MM.1S (cell line): ENCODE data around the gene PRG3.

Source experiments
- DNase-seq: peaks from one replicate; pipeline ENCODE4 v3.0.0-alpha.2; 2015
- H2AFZ ChIP-seq: fragments of 300-600 bp; sonication (generic); 2 replicates; pipeline ENCODE4 v1.6.0; 2016; ENCODE audit warnings: antibody characterized with exemption, low read length
- H3F3A ChIP-seq: fragments of 300-600 bp; sonication (generic); 2 replicates; pipeline ENCODE4 v1.6.1; 2016; ENCODE audit warnings: mild to moderate bottlenecking, antibody characterized with exemption, low read length, moderate library complexity, mixed read lengths; ENCODE audit not compliant: insufficient read depth
- H3K27ac ChIP-seq: fragments of 300-600 bp; sonication (generic); 2 replicates; pipeline ENCODE4 v1.5.1; 2016; ENCODE audit warnings: mild to moderate bottlenecking, low read length
- H3K27me3 ChIP-seq: fragments of 300-600 bp; sonication (generic); replicated peaks from 2 replicates; pipeline ENCODE4 v1.6.0; 2016; ENCODE audit warnings: low read length; ENCODE audit not compliant: insufficient read depth
- H3K36me3 ChIP-seq: fragments of 300-600 bp; sonication (generic); replicated peaks from 2 replicates; pipeline ENCODE4 v1.6.1; 2016; ENCODE audit warnings: mild to moderate bottlenecking, low read length, mixed read lengths; ENCODE audit not compliant: insufficient read depth
- H3K4me1 ChIP-seq: fragments of 300-600 bp; sonication (generic); 2 replicates; pipeline ENCODE4 v1.6.1; 2016; ENCODE audit warnings: low read length, mixed read lengths
- H3K4me2 ChIP-seq: fragments of 300-600 bp; sonication (generic); 2 replicates; pipeline ENCODE4 v1.6.0; 2016; ENCODE audit warnings: low read depth, low read length
- H3K4me3 ChIP-seq: fragments of 300-600 bp; sonication (generic); 2 replicates; pipeline ENCODE4 v1.5.1; 2016; ENCODE audit warnings: low read length, mixed read lengths
- H3K79me2 ChIP-seq: fragments of 300-600 bp; sonication (generic); 2 replicates; pipeline ENCODE4 v1.6.1; 2016; ENCODE audit warnings: mixed run types, low read length, mixed read lengths
- H3K9ac ChIP-seq: fragments of 300-600 bp; sonication (generic); 2 replicates; pipeline ENCODE4 v1.6.1; 2016; ENCODE audit warnings: low read length, mixed read lengths
- H3K9me2 ChIP-seq: fragments of 300-600 bp; sonication (generic); replicated peaks from 2 replicates; pipeline ENCODE4 v1.6.1; 2016; ENCODE audit warnings: mild to moderate bottlenecking, low read length, mixed read lengths; ENCODE audit not compliant: insufficient read depth
- H3K9me3 ChIP-seq: fragments of 300-600 bp; sonication (generic); replicated peaks from 2 replicates; pipeline ENCODE4 v1.6.1; 2016; ENCODE audit warnings: mild to moderate bottlenecking, low read length, mixed read lengths; ENCODE audit not compliant: insufficient read depth
- H4K20me1 ChIP-seq: fragments of 300-600 bp; sonication (generic); 2 replicates; pipeline ENCODE4 v1.6.1; 2016; ENCODE audit warnings: mild to moderate bottlenecking, low read length, moderate library complexity, mixed read lengths; ENCODE audit not compliant: insufficient read depth
- EZH2 ChIP-seq: fragments of 300-600 bp; sonication (generic); optimal IDR thresholded peaks from 2 replicates; pipeline ENCODE3; 2017; ENCODE audit warnings: low read depth, mild to moderate bottlenecking, antibody characterized with exemption, low read length, mixed read lengths
- EZH2phosphoT487 ChIP-seq: fragments of 300-600 bp; sonication (generic); IDR thresholded peaks from 2 replicates; pipeline ENCODE4 v1.6.1; 2018; ENCODE audit warnings: antibody characterized with exemption, low read length
- TF ChIP-seq, protein P1 (sequence below): fragments of 300-600 bp; sonication (generic); IDR thresholded peaks from 2 replicates; pipeline ENCODE4 v1.5.1; 2016; ENCODE audit warnings: antibody characterized with exemption, low read length, mixed read lengths

The PRG3 gene

DNA sequence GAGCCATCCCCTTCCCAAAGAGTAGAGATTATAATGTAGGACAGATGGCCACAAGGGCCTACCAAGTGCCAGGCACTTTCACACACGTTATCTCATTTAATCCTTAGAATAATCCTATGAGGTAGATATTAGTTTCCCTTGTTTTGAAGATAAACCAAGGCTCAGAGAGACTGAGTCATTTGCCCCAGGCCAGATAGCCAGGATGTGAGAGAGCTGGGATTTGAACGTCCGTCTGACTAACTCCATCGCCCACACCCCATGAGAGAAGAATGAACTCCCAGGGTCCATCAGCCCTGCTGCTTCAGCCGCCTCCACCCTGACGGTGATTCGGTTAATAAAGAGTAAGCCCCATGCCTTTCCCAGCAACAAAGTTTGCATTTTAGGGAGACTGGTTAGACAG lies 10.7 kb downstream of the PRG3 start:
- DNase-seq: no peak

DNA sequence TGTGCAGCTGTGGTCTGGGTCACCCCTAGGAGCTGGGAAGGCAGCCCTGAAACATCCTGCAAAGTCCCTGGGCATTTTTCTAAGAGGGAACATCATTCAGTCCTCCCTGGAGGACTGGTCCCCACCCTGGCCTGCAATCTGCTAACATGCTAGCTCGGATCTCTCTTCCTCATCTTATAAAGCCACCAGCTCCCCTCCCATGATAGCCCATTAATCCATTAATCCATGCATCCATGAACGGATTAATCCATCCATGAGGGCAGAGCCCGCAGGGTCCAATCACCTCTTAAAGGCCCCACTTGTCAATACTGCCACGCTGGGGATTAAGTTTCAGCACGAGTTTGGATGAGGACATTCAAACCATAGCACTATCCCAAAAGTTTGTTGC lies 12.1 kb downstream of the PRG3 start:
- Histone ChIP-seq H4K20me1 (no peaks in the 10 kb centered on the region), H3K9ac (no peak overlapping the region), H3K4me3 (no peak overlapping the region), H3K4me1 (no peaks in the 10 kb centered on the region), H3F3A (no peaks in the 10 kb centered on the region), H3K27ac (no peak overlapping the region), H3K9me2 (no peaks in the 10 kb centered on the region), H2AFZ (no peak overlapping the region), H3K79me2 (no peaks in the 10 kb centered on the region), H3K36me3 (no peaks in the 10 kb centered on the region), H3K9me3 (no peaks in the 10 kb centered on the region), H3K4me2 (no peak overlapping the region), H3K27me3 (no peaks in the 10 kb centered on the region)
- no peak for DNase-seq
- TF ChIP-seq EZH2 (no peak), EZH2phosphoT487 (no peak)
- TF ChIP-seq, protein P1, sequence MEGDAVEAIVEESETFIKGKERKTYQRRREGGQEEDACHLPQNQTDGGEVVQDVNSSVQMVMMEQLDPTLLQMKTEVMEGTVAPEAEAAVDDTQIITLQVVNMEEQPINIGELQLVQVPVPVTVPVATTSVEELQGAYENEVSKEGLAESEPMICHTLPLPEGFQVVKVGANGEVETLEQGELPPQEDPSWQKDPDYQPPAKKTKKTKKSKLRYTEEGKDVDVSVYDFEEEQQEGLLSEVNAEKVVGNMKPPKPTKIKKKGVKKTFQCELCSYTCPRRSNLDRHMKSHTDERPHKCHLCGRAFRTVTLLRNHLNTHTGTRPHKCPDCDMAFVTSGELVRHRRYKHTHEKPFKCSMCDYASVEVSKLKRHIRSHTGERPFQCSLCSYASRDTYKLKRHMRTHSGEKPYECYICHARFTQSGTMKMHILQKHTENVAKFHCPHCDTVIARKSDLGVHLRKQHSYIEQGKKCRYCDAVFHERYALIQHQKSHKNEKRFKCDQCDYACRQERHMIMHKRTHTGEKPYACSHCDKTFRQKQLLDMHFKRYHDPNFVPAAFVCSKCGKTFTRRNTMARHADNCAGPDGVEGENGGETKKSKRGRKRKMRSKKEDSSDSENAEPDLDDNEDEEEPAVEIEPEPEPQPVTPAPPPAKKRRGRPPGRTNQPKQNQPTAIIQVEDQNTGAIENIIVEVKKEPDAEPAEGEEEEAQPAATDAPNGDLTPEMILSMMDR: no peak

More for the DNA sequence above, 10.7 kb downstream of the PRG3 start:
- Histone ChIP-seq H3K27me3 (no peaks in the 10 kb centered on the region), H2AFZ (no peak overlapping the region), H3K4me2 (no peak overlapping the region), H3K27ac (no peak overlapping the region), H3K36me3 (no peaks in the 10 kb centered on the region), H3F3A (no peaks in the 10 kb centered on the region), H3K79me2 (no peaks in the 10 kb centered on the region), H4K20me1 (no peaks in the 10 kb centered on the region), H3K9me3 (no peaks in the 10 kb centered on the region), H3K9me2 (no peaks in the 10 kb centered on the region), H3K9ac (no peak overlapping the region), H3K4me3 (no peak overlapping the region), H3K4me1 (no peaks in the 10 kb centered on the region)
- no peak for TF ChIP-seq EZH2
- TF ChIP-seq, protein P1: no peak

DNA sequence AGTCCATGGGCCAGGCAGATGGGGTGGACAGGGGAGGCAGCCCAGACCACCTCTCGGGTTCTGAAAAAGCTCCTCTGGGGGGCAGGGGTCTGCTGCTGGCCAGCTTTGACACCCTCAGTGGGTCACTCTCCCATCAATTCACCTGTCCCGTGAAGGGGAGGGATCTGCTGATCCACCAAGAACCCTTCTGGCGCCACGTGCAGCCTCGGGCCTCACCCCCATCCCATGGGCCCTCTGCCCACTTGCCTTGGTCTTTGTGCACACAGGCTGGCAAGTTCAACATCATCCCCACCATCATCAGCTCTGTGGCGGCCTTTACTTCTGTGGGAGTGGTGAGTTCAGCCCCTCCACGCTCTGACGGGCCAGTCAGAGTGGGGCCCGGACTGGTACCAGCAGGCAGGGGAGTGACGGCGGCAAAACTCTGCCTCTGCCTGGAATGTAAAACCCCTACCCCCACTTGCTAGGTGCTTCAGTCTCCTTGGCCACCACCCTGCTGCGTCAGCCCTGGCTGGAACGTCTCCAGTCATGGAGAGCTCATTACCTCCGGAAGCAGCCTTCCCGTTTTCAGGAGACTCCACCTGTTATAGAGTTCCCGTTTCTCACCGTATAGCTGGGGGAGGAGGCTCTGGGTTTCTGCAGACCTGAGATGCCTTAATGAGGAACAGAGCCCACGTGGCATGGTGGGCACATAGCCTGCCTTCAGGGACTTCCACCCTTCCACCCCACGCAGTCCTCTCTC lies 12.7 kb downstream of the PRG3 start:
- no peak overlapping the region for H3K27ac ChIP-seq
- no peaks in the 10 kb centered on the region for H3K36me3 ChIP-seq
- H3K9me2 ChIP-seq: no peaks in the 10 kb centered on the region
- H2AFZ ChIP-seq: no peak overlapping the region
- no peaks in the 10 kb centered on the region for H3F3A ChIP-seq
- TF ChIP-seq, protein P1: no peak
- no peak for TF ChIP-seq EZH2
- TF ChIP-seq EZH2phosphoT487: no peak
- H3K79me2 ChIP-seq: no peaks in the 10 kb centered on the region
- no peak for DNase-seq
- no peak overlapping the region for H3K9ac ChIP-seq
- H3K4me1 ChIP-seq: no peaks in the 10 kb centered on the region
- no peaks in the 10 kb centered on the region for H4K20me1 ChIP-seq
- no peaks in the 10 kb centered on the region for H3K27me3 ChIP-seq
- no peaks in the 10 kb centered on the region for H3K9me3 ChIP-seq
- H3K4me3 ChIP-seq: no peak overlapping the region
- H3K4me2 ChIP-seq: no peak overlapping the region
